Measurements from ENCODE around the gene SIGLEC11. TPM values are rescaled to one million over a fixed set of nuclear protein-coding genes. Genes with fewer than 3 reads are reported as not detected.

SIGLEC11 gene
- total and polyA plus RNA-seq, 2 of the 13 experiments (the other 11 are each of a cell fraction or from before 2014, with no cell fraction given), result not detected

- TF ChIP-seq, protein P1, sequence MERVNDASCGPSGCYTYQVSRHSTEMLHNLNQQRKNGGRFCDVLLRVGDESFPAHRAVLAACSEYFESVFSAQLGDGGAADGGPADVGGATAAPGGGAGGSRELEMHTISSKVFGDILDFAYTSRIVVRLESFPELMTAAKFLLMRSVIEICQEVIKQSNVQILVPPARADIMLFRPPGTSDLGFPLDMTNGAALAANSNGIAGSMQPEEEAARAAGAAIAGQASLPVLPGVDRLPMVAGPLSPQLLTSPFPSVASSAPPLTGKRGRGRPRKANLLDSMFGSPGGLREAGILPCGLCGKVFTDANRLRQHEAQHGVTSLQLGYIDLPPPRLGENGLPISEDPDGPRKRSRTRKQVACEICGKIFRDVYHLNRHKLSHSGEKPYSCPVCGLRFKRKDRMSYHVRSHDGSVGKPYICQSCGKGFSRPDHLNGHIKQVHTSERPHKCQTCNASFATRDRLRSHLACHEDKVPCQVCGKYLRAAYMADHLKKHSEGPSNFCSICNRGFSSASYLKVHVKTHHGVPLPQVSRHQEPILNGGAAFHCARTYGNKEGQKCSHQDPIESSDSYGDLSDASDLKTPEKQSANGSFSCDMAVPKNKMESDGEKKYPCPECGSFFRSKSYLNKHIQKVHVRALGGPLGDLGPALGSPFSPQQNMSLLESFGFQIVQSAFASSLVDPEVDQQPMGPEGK (CRISPR knock-in tag; IDR thresholded peaks at IDR 0.05), result no peak
- TF ChIP-seq ZNF770 (CRISPR knock-in tag; IDR thresholded peaks at IDR 0.05) (peak; percentile 23; the same call in 1 of the 2 replicates), NCOA2 (CRISPR knock-in tag; IDR thresholded peaks at IDR 0.05) (peak; percentile 25; the same call in 1 of the 2 replicates), ZFP36L1 (CRISPR knock-in tag; IDR thresholded peaks at IDR 0.05) (peak; percentile 95; the same call in 1 of the 2 replicates), ELF3 (CRISPR knock-in tag; IDR thresholded peaks at IDR 0.05) (no peak), CENPT (CRISPR knock-in tag; IDR thresholded peaks at IDR 0.05; ENCODE audit: low read depth) (peak; percentile 26; the same call in 1 of the 2 replicates), ZNF782 (CRISPR knock-in tag; IDR thresholded peaks at IDR 0.05; ENCODE audit: borderline replicate concordance) (no peak), ZBTB40 (IDR thresholded peaks at IDR 0.05) (no peak), ZBTB40 (CRISPR knock-in tag; IDR thresholded peaks at IDR 0.05) (peak; percentile 15; the same call in 1 of the 2 replicates), ZNF678 (CRISPR knock-in tag; IDR thresholded peaks at IDR 0.05) (no peak), HOXA5 (CRISPR knock-in tag; IDR thresholded peaks at IDR 0.05) (no peak; the same call in 1 of the 2 replicates), ZNF224 (CRISPR knock-in tag; IDR thresholded peaks at IDR 0.05) (no peak; the same call in 1 of the 2 replicates), BCL6 (CRISPR knock-in tag; IDR thresholded peaks at IDR 0.05) (0 out of 2 replicates have a peak, but pooled peaks have one; percentile 31), TBX3 (IDR thresholded peaks at IDR 0.05; ENCODE audit: borderline replicate concordance) (no peak), ZNF180 (CRISPR knock-in tag; IDR thresholded peaks at IDR 0.05; ENCODE audit: borderline replicate concordance, low read depth) (no peak), CBX5 (CRISPR knock-in tag; IDR thresholded peaks at IDR 0.05; ENCODE audit: borderline replicate concordance) (peak; percentile 20; the same call in 1 of the 2 replicates)
Measured at GRCh38 chr19:49929611-49930482, 31.1 kb downstream of the SIGLEC11 start (continued).
